SU-DHL-6 (cell line): Measurements from ENCODE around the gene RPL3.

ENCODE experiments used
- H2AFZ ChIP-seq: fragments of 200-600 bp; sonication (generic); 2 replicates; pipeline ENCODE4 v1.6.1; 2014; ENCODE audit warnings: low read depth, mild to moderate bottlenecking, moderate library complexity, mixed read lengths, antibody characterized with exemption, low read length; ENCODE audit not compliant: severe bottlenecking
- H3F3A ChIP-seq: fragments of 200-600 bp; shearing (Covaris generic); 2 replicates; pipeline ENCODE4 v1.6.0; 2016; ENCODE audit warnings: antibody characterized with exemption, mild to moderate bottlenecking; ENCODE audit not compliant: insufficient read depth
- H3K27ac ChIP-seq: fragments of 200-600 bp; sonication (generic); 2 replicates; pipeline ENCODE4 v1.5.1; 2016; ENCODE audit warnings: low read depth, mild to moderate bottlenecking, low read length, moderate library complexity, mixed read lengths
- H3K27me3 ChIP-seq: fragments of 200-600 bp; sonication (generic), shearing (Covaris generic); 2 replicates; pipeline ENCODE4 v1.6.0; 2014; ENCODE audit warnings: mild to moderate bottlenecking, low read length
- H3K36me3 ChIP-seq: fragments of 200-600 bp; sonication (generic); 2 replicates; pipeline ENCODE4 v1.6.1; 2014; ENCODE audit warnings: mild to moderate bottlenecking, low read length, mixed read lengths
- H3K4me2 ChIP-seq: fragments of 300-600, 200-600 bp; shearing (Covaris generic), sonication (generic); 2 replicates; pipeline ENCODE4 v1.6.0; 2014; ENCODE audit warnings: low read length, low read depth, mild to moderate bottlenecking; ENCODE audit not compliant: poor library complexity, severe bottlenecking
- H3K4me3 ChIP-seq: fragments of 200-600 bp; sonication (generic); 2 replicates; pipeline ENCODE4 v1.5.1; 2014; ENCODE audit warnings: antibody characterized with exemption, low read length, mild to moderate bottlenecking, mixed read lengths; ENCODE audit not compliant: insufficient read depth, poor library complexity, severe bottlenecking
- H3K79me2 ChIP-seq: fragments of 200-600 bp; sonication (generic); 2 replicates; pipeline ENCODE4 v1.6.1; 2014; ENCODE audit warnings: mild to moderate bottlenecking, low read length, moderate library complexity; ENCODE audit not compliant: insufficient read depth
- H3K9ac ChIP-seq: fragments of 200-600 bp; sonication (generic); 2 replicates; pipeline ENCODE4 v1.7.0; 2014; ENCODE audit warnings: mild to moderate bottlenecking, low read length
- H3K9me2 ChIP-seq: fragments of 200-600 bp; sonication (generic); replicated peaks from 2 replicates; pipeline ENCODE4 v1.6.1; 2014; ENCODE audit warnings: low read length; ENCODE audit not compliant: insufficient read depth
- H3K9me3 ChIP-seq: fragments of 200-600 bp; sonication (generic); 2 replicates; pipeline ENCODE4 v1.6.1; 2014; ENCODE audit warnings: low read length, mixed read lengths; ENCODE audit not compliant: insufficient read depth
- H4K20me1 ChIP-seq: fragments of 200-600 bp; sonication (generic); 2 replicates; pipeline ENCODE4 v1.6.1; 2014; ENCODE audit warnings: low read depth, mild to moderate bottlenecking, antibody characterized with exemption, low read length, moderate library complexity, mixed read lengths
- EZH2phosphoT487 ChIP-seq: fragments of 200-600 bp; sonication (generic), shearing (Covaris generic); conservative IDR thresholded peaks from 2 replicates; pipeline ENCODE4 v1.6.1; 2018; ENCODE audit warnings: mild to moderate bottlenecking, antibody characterized with exemption, low read length, moderate library complexity, mixed read lengths
- TF ChIP-seq, protein P1 (sequence below): fragments of 200-600 bp; sonication (generic); IDR thresholded peaks from one replicate; pipeline ENCODE4 v1.5.1; 2017; ENCODE audit warnings: antibody characterized with exemption, mild to moderate bottlenecking, low read length, moderate library complexity; ENCODE audit not compliant: insufficient read depth, poor library complexity, severe bottlenecking

The RPL3 gene

DNA sequence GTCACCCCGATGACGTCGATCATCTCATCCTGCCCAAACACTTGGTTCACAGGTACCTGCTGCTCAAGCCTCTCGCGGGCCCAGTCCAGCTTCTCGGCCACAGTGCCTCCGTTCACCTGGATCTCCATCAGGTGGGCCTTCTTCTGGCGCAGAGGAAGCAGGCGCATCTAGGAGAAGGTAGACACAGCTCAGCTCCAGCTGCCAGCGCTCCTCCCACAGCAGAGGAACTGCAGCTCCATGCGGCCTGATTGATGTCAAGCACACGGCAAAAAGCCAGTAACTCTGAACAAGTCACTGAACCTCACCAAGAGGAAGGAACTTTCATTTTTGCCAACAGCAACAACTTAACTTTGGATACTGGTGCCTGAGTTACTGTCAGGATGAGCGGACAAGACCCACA is 4.0 kb downstream of the RPL3 start:
- Histone ChIP-seq H2AFZ (no peak overlapping the region), H3K36me3 (peaks cover 42% of the 10 kb centered on the region), H3K27me3 (no peaks in the 10 kb centered on the region), H3K4me2 (no peak overlapping the region), H3F3A (peaks cover 79% of the 10 kb centered on the region), H3K4me3 (no peak overlapping the region), H3K27ac (no peak overlapping the region), H3K79me2 (peaks cover 30% of the 10 kb centered on the region), H3K9me2 (no peaks in the 10 kb centered on the region), H3K9me3 (no peaks in the 10 kb centered on the region), H3K9ac (no peak overlapping the region), H4K20me1 (peaks cover 33% of the 10 kb centered on the region)
- TF ChIP-seq EZH2phosphoT487 = no peak
- TF ChIP-seq, protein P1, sequence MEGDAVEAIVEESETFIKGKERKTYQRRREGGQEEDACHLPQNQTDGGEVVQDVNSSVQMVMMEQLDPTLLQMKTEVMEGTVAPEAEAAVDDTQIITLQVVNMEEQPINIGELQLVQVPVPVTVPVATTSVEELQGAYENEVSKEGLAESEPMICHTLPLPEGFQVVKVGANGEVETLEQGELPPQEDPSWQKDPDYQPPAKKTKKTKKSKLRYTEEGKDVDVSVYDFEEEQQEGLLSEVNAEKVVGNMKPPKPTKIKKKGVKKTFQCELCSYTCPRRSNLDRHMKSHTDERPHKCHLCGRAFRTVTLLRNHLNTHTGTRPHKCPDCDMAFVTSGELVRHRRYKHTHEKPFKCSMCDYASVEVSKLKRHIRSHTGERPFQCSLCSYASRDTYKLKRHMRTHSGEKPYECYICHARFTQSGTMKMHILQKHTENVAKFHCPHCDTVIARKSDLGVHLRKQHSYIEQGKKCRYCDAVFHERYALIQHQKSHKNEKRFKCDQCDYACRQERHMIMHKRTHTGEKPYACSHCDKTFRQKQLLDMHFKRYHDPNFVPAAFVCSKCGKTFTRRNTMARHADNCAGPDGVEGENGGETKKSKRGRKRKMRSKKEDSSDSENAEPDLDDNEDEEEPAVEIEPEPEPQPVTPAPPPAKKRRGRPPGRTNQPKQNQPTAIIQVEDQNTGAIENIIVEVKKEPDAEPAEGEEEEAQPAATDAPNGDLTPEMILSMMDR = no peak

GRCh38 chr22:39314251-39314971 is 5.0 kb downstream of the RPL3 start:
- Histone ChIP-seq H3K9me2 (no peaks in the 10 kb centered on the region), H2AFZ (no peak overlapping the region), H3K4me3 (no peak overlapping the region), H3K9ac (no peak overlapping the region), H3K27ac (no peak overlapping the region), H3K9me3 (no peaks in the 10 kb centered on the region), H4K20me1 (peaks cover 33% of the 10 kb centered on the region), H3K27me3 (no peaks in the 10 kb centered on the region), H3F3A (peaks cover 79% of the 10 kb centered on the region), H3K36me3 (peaks cover 42% of the 10 kb centered on the region), H3K79me2 (peaks cover 30% of the 10 kb centered on the region), H3K4me2 (no peak overlapping the region)
- TF ChIP-seq, protein P1 = no peak
- no peak for TF ChIP-seq EZH2phosphoT487

DNA sequence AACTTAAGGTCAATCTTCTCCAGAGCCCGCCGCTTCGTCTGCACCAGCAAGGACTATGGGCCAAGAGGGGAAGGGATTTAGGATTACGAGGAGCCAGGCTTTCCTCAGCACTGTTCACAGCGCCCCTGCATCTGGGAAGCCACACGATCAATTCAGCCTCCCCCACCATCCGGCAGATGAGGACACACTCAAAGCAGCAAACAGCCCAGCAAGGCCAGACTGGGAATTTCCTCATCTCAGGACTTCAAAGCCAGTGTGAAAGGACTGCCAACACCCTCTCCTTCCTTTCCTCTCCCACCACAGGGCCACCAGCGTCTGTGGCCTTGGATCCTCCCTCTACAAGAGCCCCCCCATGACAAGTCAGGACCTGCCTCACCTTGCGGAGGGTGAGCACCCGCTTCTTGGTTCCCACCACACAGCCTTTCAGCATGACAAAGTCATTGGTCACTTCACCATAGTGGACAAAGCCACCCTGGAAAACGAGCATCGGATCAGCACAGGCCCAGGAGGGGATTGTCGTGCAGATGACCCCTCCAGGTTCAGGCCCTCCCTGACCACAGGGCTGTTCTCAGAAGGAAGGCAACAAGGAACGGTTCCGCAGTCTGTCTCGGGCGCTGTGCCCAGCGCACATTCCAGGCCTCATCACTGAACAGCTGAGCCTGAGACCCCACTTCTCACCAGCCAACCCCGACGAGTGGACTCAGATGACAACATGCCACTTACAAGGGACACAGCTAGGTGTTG is 6.0 kb downstream of the RPL3 start:
- Histone ChIP-seq H3K79me2 (peaks cover 20% of the 10 kb centered on the region), H3K36me3 (peaks cover 39% of the 10 kb centered on the region), H3K27ac (no peak overlapping the region), H3K27me3 (no peaks in the 10 kb centered on the region), H2AFZ (no peak overlapping the region), H3K9ac (no peak overlapping the region), H3K4me3 (no peak overlapping the region), H3K9me2 (no peaks in the 10 kb centered on the region), H3K4me2 (no peak overlapping the region), H4K20me1 (peaks cover 33% of the 10 kb centered on the region), H3F3A (peaks cover 70% of the 10 kb centered on the region), H3K9me3 (no peaks in the 10 kb centered on the region)
- TF ChIP-seq EZH2phosphoT487 = no peak
- TF ChIP-seq, protein P1 = no peak
